CD4-positive, alpha-beta T cell treated with Interleukin-12 subunit alpha and Interleukin-12 subunit beta, for 1 hour (primary cell): ENCODE data around the gene CILP2.

Experiments used
- DNase-seq: peaks from one replicate; pipeline ENCODE4 v3.0.0-alpha.2; 2020

Gene CILP2

GRCh38 chr19:19506592-19506991 is 31.5 kb upstream of the CILP2 start:
- DNase-seq, result no peak

GRCh38 chr19:19507354-19507753 is 30.7 kb upstream of the CILP2 start:
- DNase-seq, result no peak

- DNase-seq, result no peak
These were observed 29.8 kb upstream of the CILP2 start for GRCh38 chr19:19508217-19508616.

DNA sequence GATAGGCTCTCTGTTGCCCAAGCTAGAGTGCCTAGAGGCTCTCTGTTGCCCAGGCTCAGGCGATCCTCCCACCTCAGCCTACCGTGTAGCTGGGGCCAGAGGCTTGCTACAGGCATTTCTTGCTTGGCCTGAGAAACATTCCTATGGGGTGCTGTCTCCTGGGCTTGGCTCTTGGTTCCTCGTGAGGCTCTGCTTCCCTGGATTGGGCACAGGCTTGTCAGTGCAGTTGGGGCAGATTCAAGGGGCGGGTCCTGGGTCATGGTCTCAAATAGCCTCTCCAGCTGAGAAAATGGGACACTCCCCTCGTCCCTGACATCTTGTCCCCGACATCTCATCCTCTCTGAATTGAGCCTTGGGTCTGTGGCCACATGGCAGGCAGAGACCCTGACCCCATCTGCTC is 27.6 kb upstream of the CILP2 start:
- DNase-seq, result no peak

DNA sequence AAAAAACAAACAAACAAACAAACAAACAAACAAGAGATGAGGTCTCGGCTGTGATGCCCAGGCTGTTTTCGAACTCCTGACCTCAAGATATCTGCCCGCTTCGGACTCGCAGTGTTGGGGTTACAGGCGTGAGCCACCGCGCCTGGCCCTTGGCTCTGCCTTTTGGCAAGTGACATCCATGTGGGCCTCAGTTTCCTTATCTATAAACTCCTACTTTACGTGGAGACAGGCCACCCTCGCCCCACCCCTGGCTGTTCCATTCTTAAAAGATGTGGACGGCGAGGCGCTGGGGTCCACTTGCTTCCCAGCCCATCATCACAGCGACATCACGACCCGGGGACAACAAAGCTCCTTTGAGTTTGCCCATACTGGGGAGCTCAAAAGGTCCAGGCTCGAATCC is 24.4 kb upstream of the CILP2 start:
- DNase-seq, result no peak

DNA sequence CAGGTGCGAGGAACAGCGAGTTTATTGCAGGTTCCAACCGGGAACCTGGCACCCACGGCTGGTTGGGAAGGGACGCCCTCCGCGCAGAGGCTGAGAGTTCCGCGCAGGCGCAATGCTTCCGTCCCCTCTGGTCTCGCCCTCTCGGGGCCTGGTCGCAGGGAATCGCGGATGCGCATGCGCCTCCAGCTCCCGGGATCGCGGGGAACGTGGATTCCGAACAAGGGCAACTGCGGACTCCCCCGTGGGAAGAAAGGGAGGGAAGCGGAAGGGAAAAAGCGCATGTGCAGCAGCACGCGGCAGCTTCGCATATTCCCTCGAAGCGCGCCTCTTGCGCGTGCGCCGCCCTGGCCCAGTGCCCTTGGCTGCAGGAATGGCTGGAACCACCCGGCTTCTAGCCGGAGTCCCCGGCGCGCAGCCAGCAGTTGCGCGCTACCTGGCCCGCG is 23.8 kb upstream of the CILP2 start:
- peak; percentile 29 for DNase-seq

DNA sequence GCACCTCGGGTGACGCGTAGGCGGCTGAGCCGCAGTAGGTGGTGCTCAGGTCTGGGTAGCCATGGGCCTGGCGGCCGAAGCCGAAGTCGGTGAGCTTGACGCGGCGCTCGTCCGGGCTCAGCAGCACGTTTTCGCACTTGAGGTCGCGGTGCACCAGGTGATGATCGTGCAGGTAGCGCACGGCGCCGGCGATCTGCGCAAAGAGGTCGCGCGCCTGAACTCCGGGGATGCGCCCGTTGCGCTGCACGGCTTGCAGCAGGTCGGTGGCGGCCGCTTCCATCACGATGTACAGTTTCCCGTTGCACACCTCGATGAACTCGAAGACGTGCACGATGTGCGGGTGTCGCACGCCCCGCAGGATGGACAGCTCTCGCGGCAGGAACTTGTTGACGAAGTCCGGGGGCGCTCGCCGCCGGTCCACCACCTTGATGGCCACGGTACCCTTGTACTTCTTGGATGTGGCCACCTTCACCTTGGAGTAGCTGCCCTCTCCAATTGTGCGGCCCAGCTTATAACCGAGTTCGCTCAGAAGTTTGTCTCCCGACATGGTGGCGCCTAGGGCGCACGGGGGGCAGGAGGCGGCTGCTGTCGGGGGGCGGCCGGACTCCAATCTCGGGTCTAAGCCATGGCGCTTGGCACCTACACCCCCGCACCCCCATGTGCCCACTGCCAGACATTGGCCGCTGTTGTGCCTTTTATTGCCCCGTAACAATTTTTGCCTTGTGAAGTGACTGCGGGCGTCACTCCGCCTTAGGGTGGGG is 23.0 kb upstream of the CILP2 start, which contains the start of gene TSSK6:
Gene TSSK6, minus strand, starts transcription at position 668 of the 761 bp plus-strand sequence. Its CDS starts 121 bp downstream, at position 547.
- no peak for DNase-seq

- DNase-seq, result peak; percentile 95
These were observed 22.2 kb upstream of the CILP2 start, which contains the start of gene NDUFA13 for GRCh38 chr19:19515642-19516519. Gene NDUFA13, plus strand, starts transcription at chr19:19516225. Its CDS starts 14 bp downstream, at chr19:19516239.

DNA sequence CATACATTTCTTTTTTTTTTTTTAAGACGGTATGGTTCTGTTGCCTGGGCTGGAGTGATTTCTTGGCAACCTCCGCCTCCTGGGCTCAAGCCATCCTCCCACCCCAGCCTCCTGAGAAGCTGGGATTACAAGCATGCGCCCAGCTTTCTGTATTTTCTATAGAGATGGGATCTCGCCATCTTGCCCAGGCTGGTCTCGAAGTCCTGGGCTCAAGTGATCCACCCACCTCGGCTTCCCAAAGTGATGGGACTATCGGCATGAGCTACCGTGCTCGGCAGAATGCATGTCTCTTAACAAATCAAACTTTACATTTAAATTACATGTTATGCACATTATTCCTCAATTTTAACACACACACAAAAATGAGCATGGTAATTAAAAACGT is 20.8 kb upstream of the CILP2 start:
- DNase-seq, result no peak

GRCh38 chr19:19520989-19521388 is 17.1 kb upstream of the CILP2 start:
- no peak for DNase-seq

DNA sequence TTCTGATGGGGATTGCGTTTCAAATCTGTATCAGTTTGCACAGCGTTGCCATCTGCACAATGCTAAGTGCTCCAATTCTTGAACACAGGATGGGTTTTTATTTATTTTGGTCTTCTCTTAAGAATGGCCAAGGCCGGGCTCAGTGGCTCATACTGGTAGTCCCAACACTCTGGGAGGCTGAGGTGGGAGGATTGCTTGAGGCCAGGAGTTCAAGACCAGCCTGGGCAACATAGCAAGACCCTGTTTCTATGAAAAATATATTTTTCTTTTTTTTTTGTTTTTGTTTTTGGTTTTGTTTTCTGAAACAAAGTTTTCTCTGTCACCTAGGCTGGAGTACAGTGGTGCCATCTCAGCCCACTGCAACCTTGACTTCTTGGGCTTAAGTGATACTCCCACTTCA is 14.9 kb upstream of the CILP2 start:
- no peak for DNase-seq

- no peak for DNase-seq
These were observed 14.0 kb upstream of the CILP2 start for GRCh38 chr19:19524053-19524452.

DNA sequence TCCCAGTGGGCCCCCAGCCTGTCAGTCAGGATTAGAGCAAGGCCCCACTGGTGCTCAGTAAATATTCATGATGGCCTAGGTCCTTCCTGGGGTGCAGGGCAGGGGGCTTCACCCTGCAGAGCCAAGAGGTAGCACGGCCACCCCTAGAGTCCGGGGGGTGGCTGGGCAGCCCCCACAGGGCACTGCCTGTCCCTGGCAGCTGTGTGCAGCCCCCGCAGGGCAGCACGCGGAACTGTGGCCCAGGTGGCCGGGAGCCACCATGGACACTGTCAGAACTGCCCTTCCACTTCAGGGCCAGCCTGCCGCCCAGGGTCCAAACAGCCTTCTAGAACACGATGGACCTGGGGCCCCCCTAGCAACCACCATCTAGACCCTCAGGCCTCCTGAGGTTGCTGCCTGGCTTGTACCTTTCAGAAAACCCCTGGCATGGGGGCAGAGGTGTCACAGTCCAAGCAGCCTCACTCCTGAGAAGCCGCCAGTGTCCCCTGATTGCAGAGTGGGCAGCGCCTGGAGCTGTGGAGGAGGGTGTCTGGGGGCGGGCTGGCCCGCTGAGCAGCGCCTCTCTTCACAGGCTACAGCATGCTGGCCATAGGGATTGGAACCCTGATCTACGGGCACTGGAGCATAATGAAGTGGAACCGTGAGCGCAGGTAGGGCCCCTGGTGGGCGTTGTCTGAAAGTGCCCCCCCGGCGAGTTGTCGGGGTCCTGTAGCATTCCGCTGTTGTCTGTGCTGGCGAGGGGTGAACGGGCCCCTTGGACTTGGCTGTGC is 12.3 kb upstream of the CILP2 start:
- DNase-seq, result no peak

- no peak for DNase-seq
These were observed 11.3 kb upstream of the CILP2 start for GRCh38 chr19:19526581-19527370.

DNA sequence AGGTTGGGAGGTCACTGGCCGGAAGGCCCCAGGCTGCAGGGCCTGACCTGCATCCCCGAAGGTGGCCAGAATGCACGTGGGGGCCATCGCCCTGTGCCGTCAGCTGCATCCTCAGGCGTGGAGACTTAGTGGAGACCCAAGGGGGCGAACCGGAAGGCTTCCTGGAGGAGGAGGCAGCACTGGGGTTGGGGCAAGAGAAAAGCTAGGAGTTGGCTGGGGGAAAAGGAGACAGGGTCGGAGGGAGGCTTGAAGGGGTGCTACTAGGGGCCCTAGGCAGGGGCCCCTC is 10.8 kb upstream of the CILP2 start:
- no peak for DNase-seq

- DNase-seq, result no peak
These were observed 10.1 kb upstream of the CILP2 start for GRCh38 chr19:19527674-19528625.

DNA sequence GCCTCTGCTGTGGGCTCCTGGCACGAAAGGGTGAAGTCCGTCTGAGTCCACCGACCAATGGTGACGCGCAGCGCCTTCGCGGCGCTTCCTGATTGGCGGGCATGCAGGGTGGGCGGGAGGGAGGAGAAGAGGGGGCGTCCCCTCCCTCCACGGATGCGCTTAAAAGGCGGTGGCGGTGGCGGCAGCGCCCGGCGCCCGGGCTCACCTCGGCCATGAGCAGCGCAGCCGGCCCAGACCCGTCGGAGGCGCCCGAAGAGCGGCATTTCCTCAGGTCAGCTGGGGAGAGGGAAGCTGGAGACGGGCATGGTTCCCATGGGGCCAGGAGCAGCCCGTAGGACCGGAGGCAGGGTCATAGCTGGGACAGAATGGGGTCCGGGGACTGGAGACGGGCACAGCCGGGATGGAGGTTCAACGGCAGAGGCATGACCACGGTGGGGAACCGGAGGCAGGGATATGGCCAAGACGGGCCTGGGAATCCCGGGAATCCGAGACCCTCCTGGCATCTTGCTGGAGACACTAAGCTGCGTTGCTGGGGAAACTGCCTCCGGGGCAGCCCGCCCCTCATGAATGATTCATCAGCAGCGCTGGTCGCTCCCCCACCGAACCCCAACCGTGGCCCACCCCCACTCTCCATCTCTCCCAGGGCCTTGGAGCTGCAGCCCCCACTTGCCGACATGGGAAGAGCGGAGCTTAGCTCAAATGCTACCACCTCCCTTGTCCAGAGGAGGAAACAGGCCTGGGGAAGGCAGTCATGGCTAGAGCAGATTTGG is 9.2 kb upstream of the CILP2 start, which contains the start of gene YJEFN3:
Gene YJEFN3, plus strand, starts transcription at position 191 of the 770 bp plus-strand sequence. Its CDS starts 22 bp downstream, at position 213.
- no peak for DNase-seq

DNA sequence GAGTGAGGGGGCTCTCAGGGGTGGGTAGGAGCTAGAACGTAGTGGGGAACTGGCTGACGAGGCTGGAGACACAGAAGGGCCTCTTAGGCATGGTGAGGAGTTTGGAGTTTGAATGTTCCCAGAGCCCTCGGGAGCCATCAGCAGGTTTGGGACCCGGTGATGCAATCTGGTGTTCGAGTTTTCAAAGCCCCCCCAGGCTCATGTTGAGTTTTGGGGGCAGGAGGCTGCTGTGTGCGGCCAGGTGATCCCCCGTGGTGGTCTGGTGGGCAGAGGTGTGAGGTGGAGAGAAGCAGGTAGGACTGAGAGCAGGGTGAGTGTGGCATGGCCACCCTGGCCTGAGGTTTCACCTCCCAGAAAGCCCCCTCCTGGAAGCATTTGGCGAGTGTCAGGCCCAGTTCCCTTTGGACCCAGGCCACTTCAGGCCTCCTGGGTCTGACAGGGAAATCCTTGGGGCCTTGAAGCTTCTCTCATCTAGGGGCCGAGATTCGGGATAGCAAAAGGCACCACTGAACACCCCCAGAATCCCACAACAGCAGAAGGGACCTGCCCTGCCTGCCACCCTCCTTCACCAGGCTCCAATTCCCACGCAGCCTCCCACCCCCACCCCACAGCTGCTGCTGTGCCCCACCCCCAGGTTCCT is 8.2 kb upstream of the CILP2 start:
- DNase-seq, result no peak

DNA sequence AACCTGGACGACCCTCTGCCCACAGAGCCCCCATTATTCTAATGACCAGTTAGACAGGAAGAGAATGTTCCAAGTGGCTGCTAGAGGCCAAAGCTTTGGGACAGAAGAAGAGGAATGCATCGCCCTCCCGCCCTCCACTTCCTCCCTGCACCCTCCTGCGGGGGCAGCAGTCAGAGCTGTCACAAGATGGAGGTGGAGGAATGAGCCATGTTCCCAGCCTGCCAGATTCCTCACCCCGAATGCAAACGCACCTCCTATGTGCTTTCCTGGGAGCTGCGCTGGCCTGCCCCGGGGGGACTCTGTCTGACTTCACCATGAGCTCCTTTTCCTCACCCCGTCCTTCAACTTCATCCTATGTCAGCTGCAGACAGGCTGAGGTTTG is 7.7 kb upstream of the CILP2 start:
- DNase-seq, result no peak

GRCh38 chr19:19530889-19531288 is 7.2 kb upstream of the CILP2 start:
- DNase-seq, result no peak
